ENCODE results near the gene REC114. TPM values are rescaled to one million over a fixed set of nuclear protein-coding genes. Genes with fewer than 3 reads are reported as not detected.

REC114 gene
- total and polyA plus RNA-seq, 12 donors = 0.28 to 0.62 (median 0.44) TPM; not detected in 8

DNA sequence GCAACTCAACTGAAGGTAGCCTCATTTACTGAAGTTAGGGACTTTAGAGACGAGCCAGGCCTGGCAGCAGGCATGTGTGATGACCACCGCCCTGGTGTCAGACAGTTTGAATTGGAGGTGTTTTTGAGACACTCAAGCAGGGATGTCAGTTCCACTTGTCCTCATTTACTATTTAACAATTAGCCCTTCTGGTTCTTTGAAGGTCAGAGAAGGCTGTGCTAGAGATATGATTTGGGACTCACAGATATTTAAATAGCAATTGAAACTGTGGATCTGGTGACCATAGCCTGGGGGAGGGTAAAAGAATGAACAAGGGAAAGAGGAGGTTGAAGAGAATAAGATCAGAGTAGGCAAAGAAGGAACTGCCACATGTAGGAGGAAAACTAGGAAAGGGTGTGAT lies 74.6 kb downstream of the REC114 start:
- 47 to 68% methylated on average over 2 of the region's 2 CpGs for WGBS, 2 donors
- H3K36me3 ChIP-seq = no peaks in the 10 kb centered on the region
- peaks cover 0 to 25% (median 9%) of the 10 kb centered on the region in 9 donors for H3K4me1 ChIP-seq
- DNase-seq = peak; percentile 22 to 24
- intact Hi-C loops (cut with DNase I) = loop anchor here in 3 of 10 donors (5.0 to 10.0 kb wide), 3 partner anchors 125 to 145 kb away; no protein-coding TSS in a partner anchor
- H3K27me3 ChIP-seq = no peaks in the 10 kb centered on the region
- peaks cover 0 to 8% (median 0%) of the 10 kb centered on the region in 11 donors for H3K9me3 ChIP-seq
- H3K27ac ChIP-seq = peak overlapping the region; percentile 11 to 78 (median 67)
- H3K4me3 ChIP-seq = no peak overlapping the region
- TF ChIP-seq, protein P1, sequence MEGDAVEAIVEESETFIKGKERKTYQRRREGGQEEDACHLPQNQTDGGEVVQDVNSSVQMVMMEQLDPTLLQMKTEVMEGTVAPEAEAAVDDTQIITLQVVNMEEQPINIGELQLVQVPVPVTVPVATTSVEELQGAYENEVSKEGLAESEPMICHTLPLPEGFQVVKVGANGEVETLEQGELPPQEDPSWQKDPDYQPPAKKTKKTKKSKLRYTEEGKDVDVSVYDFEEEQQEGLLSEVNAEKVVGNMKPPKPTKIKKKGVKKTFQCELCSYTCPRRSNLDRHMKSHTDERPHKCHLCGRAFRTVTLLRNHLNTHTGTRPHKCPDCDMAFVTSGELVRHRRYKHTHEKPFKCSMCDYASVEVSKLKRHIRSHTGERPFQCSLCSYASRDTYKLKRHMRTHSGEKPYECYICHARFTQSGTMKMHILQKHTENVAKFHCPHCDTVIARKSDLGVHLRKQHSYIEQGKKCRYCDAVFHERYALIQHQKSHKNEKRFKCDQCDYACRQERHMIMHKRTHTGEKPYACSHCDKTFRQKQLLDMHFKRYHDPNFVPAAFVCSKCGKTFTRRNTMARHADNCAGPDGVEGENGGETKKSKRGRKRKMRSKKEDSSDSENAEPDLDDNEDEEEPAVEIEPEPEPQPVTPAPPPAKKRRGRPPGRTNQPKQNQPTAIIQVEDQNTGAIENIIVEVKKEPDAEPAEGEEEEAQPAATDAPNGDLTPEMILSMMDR (IDR thresholded peaks at IDR 0.05) = no peak
- peak; percentile 80 to 96 (median 93) for ATAC-seq

DNA sequence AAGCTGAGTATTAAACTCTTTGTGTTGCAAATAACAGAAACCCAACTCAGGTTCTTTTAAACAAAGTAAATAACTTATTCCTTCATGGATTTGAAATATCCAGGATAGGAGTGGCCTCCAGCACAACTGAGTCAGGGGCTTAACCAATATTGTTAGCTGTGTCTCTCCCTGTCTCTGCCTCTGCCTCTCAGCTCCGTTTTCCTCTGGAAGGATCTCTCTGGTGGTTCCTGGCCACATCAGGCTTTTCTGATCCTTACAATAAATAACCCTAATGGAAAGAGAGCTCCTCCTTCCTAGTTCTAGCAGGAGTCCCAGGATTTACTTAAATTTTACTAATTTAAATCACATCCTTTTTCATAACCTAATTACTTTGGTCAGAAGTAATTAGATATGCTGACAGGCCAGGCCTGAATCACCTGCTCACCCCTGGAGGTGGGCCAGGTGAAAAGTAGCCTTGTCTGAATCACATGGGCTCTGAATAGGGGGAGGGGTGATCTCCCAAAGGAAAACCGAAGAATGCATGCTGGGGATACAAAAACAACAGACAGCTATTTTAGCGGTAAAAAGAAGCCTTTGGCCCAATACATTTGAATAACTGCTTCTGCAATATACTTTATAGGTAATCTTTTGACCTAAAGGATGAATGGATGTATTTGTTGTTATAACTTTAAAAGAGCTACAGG lies 75.4 kb downstream of the REC114 start:
- Histone ChIP-seq H3K27ac (peak overlapping the region in 9 of 10 donors; percentile 18 to 78 (median 71)), H3K4me3 (no peak overlapping the region), H3K9me3 (peaks cover 0 to 8% (median 0%) of the 10 kb centered on the region in 11 donors), H3K36me3 (no peaks in the 10 kb centered on the region), H3K4me1 (peaks cover 0 to 25% (median 9%) of the 10 kb centered on the region in 9 donors), H3K27me3 (no peaks in the 10 kb centered on the region)
- peak in 5 of 8 donors; percentile 43 to 79 (median 51) for ATAC-seq
- 21 to 34% methylated on average over 3 of the region's 3 CpGs for WGBS, 2 donors
- intact Hi-C loops (cut with DNase I) = loop anchor here in 3 of 10 donors (5.0 to 10.0 kb wide), 3 partner anchors 126 to 146 kb away; no protein-coding TSS in a partner anchor
- DNase-seq = peak in 1 of 2 donors; percentile 11
- TF ChIP-seq, protein P1 (IDR thresholded peaks at IDR 0.05) = no peak

DNA sequence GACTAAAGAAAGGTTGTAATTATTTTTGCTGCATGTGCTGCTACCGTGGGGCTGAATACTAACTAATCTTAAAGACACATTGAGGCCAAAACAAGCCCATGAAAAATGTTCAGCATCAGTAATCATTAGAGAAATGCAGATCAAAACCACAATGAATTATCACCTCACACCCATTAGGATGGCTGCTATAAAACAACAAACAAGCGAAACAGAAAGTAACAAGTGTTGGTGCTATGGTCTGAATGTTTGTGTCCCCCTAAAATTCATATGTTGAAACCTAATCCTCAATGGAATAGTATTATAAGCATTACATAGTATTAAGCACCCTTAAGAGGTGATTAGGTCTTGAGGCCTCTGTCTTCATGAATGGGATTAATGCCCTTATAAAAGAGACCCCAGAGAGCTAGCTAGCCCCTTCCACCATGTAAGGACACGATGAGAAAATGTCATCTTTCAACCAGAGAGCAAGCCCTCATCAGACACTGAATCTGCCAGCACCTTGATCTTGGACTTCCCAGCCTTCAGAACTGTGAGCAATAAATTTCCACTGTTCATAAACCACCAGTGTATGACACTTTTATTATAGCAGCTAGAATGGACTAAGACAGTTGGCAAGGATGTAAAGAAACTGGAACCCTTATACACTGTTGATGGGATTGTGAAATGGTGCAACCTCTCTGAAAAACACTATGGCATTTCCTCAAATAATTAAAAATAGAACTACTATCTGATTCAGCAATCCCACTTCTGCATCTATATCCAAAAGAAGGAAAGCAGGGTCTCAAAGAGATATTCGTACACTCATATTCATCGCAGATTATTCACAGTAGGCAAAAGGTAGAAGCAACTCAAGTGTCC lies 76.1 kb downstream of the REC114 start:
- Histone ChIP-seq H3K4me3 (no peak overlapping the region), H3K27ac (peak overlapping the region in 5 of 10 donors; percentile 18 to 73 (median 71)), H3K9me3 (peaks cover 0 to 8% (median 0%) of the 10 kb centered on the region in 11 donors), H3K4me1 (peaks cover 0 to 25% (median 9%) of the 10 kb centered on the region in 9 donors), H3K27me3 (no peaks in the 10 kb centered on the region), H3K36me3 (no peaks in the 10 kb centered on the region)
- ATAC-seq = no peak
- TF ChIP-seq, protein P1 (IDR thresholded peaks at IDR 0.05) = no peak
- WGBS, 2 donors = 80 to 82% methylated on average over 5 of the region's 5 CpGs
- intact Hi-C loops (cut with DNase I) = loop anchor here in 3 of 10 donors (5.0 to 10.0 kb wide), 3 partner anchors 127 to 147 kb away; no protein-coding TSS in a partner anchor
- no peak for DNase-seq

DNA sequence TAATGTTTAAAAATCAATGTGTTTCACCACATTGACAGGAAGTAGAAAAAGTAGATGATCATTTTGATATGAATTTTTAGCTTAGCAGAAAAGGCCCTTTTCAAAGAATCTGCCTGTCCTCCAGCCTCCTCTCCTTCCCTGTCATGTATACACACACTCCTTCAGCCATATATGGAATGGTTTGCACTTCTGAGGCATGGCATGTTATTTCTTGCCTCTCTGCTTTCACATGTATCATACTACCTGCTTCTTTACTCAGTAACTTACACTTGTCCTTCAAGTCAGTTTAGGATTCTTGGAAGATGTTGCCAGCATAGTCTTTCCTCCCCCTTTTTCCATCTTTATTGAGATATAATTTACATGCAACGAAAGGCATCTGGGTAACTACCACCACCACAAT lies 79.0 kb downstream of the REC114 start:
- ATAC-seq (no peak), DNase-seq (no peak)
- Histone ChIP-seq H3K4me3 (no peak overlapping the region), H3K4me1 (peaks cover 0 to 25% (median 9%) of the 10 kb centered on the region in 9 donors), H3K9me3 (peaks cover 0 to 4% (median 0%) of the 10 kb centered on the region in 11 donors), H3K36me3 (no peaks in the 10 kb centered on the region), H3K27ac (no peak overlapping the region), H3K27me3 (no peaks in the 10 kb centered on the region)
- WGBS, 2 donors = 93 to 96% methylated on average over 1 of the region's 1 CpG
- TF ChIP-seq, protein P1 (IDR thresholded peaks at IDR 0.05) = no peak
- intact Hi-C loops (cut with DNase I) = no loop called here
